Common myeloid progenitor, CD34-positive (primary cell): ENCODE measurements around the gene GRM8.

ENCODE experiments used
- CTCF ChIA-PET: fragments of 350-600 bp; sonication (Branson Sonifier 250); formaldehyde crosslinking; loops from one replicate; lab custom pipeline; 2021; ENCODE audit warnings: antibody characterized with exemption; lab: Charles Lee
- POLR2A ChIA-PET: fragments of 350-600 bp; sonication (Branson Sonifier 250); formaldehyde crosslinking; loops from one replicate; lab custom pipeline; 2021; ENCODE audit warnings: antibody characterized with exemption; lab: Charles Lee
- DNase-seq, 3 donors: peaks; one replicate each; pipeline versions ENCODE4 v3.0.0 to v3.0.0-alpha.2; 2013
- H3K27ac ChIP-seq, 2 experiments: 1 replicate in 1 of 2; 2 replicates in 1 of 2; pipeline ENCODE4 v1.7.0; 2013; ENCODE audit warnings: inconsistent platforms in 2 of 2, low read length in 2 of 2, mild to moderate bottlenecking in 2 of 2, low read depth in 1 of 2, moderate library complexity in 1 of 2; ENCODE audit not compliant: severe bottlenecking in 2 of 2, insufficient read depth in 1 of 2, poor library complexity in 1 of 2
- H3K27me3 ChIP-seq, 5 experiments: replicated peaks in 2 of 5; 1 replicate in 3 of 5; 2 replicates in 2 of 5; pipeline versions ENCODE4 v1.6.1 to v1.7.0; 2013; ENCODE audit warnings: low read length in 4 of 5, mild to moderate bottlenecking in 2 of 5, moderate library complexity in 2 of 5, inconsistent platforms in 1 of 5; ENCODE audit not compliant: insufficient read depth in 5 of 5, control insufficient read depth in 4 of 5
- H3K36me3 ChIP-seq, 4 experiments: 1 replicate in 2 of 4; 2 replicates in 2 of 4; pipeline versions ENCODE4 v1.6.1 to v1.7.0; 2013; ENCODE audit warnings: low read length in 3 of 4, control low read depth in 1 of 4, mild to moderate bottlenecking in 1 of 4; ENCODE audit not compliant: control insufficient read depth in 4 of 4, insufficient read depth in 4 of 4
- H3K4me1 ChIP-seq, 4 experiments: 1 replicate in 3 of 4; 2 replicates in 1 of 4; pipeline versions ENCODE4 v1.6.1 to v1.7.1; 2013; ENCODE audit warnings: low read length in 3 of 4, mild to moderate bottlenecking in 3 of 4, control low read depth in 1 of 4, inconsistent platforms in 1 of 4, moderate library complexity in 1 of 4; ENCODE audit not compliant: control insufficient read depth in 4 of 4, insufficient read depth in 4 of 4; ENCODE audit errors: control extremely low read depth in 1 of 4
- H3K4me3 ChIP-seq, 7 experiments: 1 replicate in 4 of 7; 2 replicates in 3 of 7; pipeline versions ENCODE4 v1.5.1 to v1.7.0; 2013; ENCODE audit warnings: mild to moderate bottlenecking in 7 of 7, low read length in 6 of 7, moderate library complexity in 6 of 7, inconsistent platforms in 2 of 7, low read depth in 2 of 7, control low read depth in 1 of 7; ENCODE audit not compliant: insufficient read depth in 4 of 7, control insufficient read depth in 1 of 7; ENCODE audit errors: extremely low read depth in 1 of 7
- H3K9me3 ChIP-seq, 5 experiments: 1 replicate in 4 of 5; 2 replicates in 1 of 5; pipeline versions ENCODE4 v1.6.1 to v1.7.1; 2013; ENCODE audit warnings: low read length in 4 of 5, mild to moderate bottlenecking in 2 of 5, inconsistent platforms in 1 of 5, low read depth in 1 of 5, moderate library complexity in 1 of 5; ENCODE audit not compliant: control insufficient read depth in 4 of 5, insufficient read depth in 2 of 5; ENCODE audit errors: control extremely low read depth in 1 of 5
- WGBS: methylation state at CpG from one replicate; pipeline ENCODE4 v1.1.5; 2013; ENCODE audit not compliant: insufficient coverage; 5-methylcytosine and 5-hydroxymethylcytosine counted together

The GRM8 gene

GRCh38 chr7:126803060-126803665, 449.6 kb downstream of the GRM8 start:
- CTCF ChIA-PET: interaction anchor here (0.7 to 1.6 kb wide), 4 partner anchors 11 to 712 kb away, joined by 3 to 4 read pairs (median 4); no protein-coding TSS in a partner anchor
- no peaks in the 10 kb centered on the region for H3K4me1 ChIP-seq
- no peak overlapping the region for H3K4me3 ChIP-seq
- DNase-seq: peak; percentile 36 to 70 (median 63)
- no peaks in the 10 kb centered on the region for H3K36me3 ChIP-seq
- no CpG with 5 or more reads among the region's 3 CpGs for WGBS
- no peak overlapping the region for H3K27ac ChIP-seq
- peaks cover 0 to 2% (median 0%) of the 10 kb centered on the region in 5 experiments for H3K27me3 ChIP-seq
- POLR2A ChIA-PET: no interaction called here
- no peaks in the 10 kb centered on the region for H3K9me3 ChIP-seq

- Histone ChIP-seq H3K4me3 (no peak overlapping the region), H3K27ac (no peak overlapping the region), H3K9me3 (no peaks in the 10 kb centered on the region), H3K4me1 (no peaks in the 10 kb centered on the region), H3K27me3 (peaks cover 0 to 2% (median 0%) of the 10 kb centered on the region in 5 experiments), H3K36me3 (no peaks in the 10 kb centered on the region)
- CTCF ChIA-PET: interaction anchor here (1.5 kb wide), 1 partner anchor 16 kb away, joined by 3 read pairs; no protein-coding TSS in a partner anchor
- POLR2A ChIA-PET: no interaction called here
- no CpG with 5 or more reads among the region's 3 CpGs for WGBS
- DNase-seq: no peak
Measured at GRCh38 chr7:126801733-126802132, 451.0 kb downstream of the GRM8 start.

- no CpG with 5 or more reads among the region's 1 CpG for WGBS
- ChIA-PET CTCF (no interaction called here), POLR2A (no interaction called here)
- Histone ChIP-seq H3K9me3 (no peaks in the 10 kb centered on the region), H3K4me3 (no peak overlapping the region), H3K27me3 (peaks cover 0 to 2% (median 0%) of the 10 kb centered on the region in 5 experiments), H3K36me3 (no peaks in the 10 kb centered on the region), H3K27ac (no peak overlapping the region), H3K4me1 (no peaks in the 10 kb centered on the region)
- no peak for DNase-seq
Measured at GRCh38 chr7:126799541-126799940, 453.2 kb downstream of the GRM8 start.

GRCh38 chr7:126792521-126792920, 460.2 kb downstream of the GRM8 start:
- peaks cover 0 to 2% (median 0%) of the 10 kb centered on the region in 5 experiments for H3K27me3 ChIP-seq
- CTCF ChIA-PET: interaction anchor here (1.2 kb wide), 1 partner anchor 11 kb away, joined by 4 read pairs; no protein-coding TSS in a partner anchor
- H3K4me1 ChIP-seq: no peaks in the 10 kb centered on the region
- 87% methylated on average over 3 of the region's 3 CpGs for WGBS
- no peak overlapping the region for H3K27ac ChIP-seq
- POLR2A ChIA-PET: no interaction called here
- no peak for DNase-seq
- no peaks in the 10 kb centered on the region for H3K9me3 ChIP-seq
- H3K36me3 ChIP-seq: no peaks in the 10 kb centered on the region
- H3K4me3 ChIP-seq: no peak overlapping the region

DNA sequence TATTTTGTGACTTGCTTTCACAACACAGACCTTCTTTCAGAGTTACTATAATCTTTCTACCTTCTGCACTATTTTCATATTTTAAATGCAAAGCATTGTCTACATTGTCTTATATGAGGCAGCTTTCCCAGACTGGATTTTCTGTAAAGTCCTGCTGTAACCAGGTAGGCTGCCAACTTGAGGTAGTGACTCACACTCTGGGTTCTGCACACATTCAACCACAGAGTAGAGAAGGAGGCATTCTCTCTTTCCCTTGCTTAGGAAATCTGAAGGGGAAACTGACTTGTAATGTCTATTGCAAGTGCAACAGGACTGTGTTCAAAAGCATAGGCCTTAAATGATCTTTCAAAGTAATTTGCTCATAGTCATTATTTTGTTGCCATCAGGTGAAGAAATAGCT, 461.4 kb downstream of the GRM8 start:
- peaks cover 0 to 2% (median 0%) of the 10 kb centered on the region in 5 experiments for H3K27me3 ChIP-seq
- ChIA-PET POLR2A (no interaction called here), CTCF (no interaction called here)
- no peaks in the 10 kb centered on the region for H3K36me3 ChIP-seq
- no peak overlapping the region for H3K27ac ChIP-seq
- no peaks in the 10 kb centered on the region for H3K9me3 ChIP-seq
- H3K4me3 ChIP-seq: no peak overlapping the region
- no peak for DNase-seq
- H3K4me1 ChIP-seq: no peaks in the 10 kb centered on the region

- 94% methylated on average over 3 of the region's 4 CpGs for WGBS
- Histone ChIP-seq H3K4me3 (no peak overlapping the region), H3K36me3 (no peaks in the 10 kb centered on the region), H3K9me3 (no peaks in the 10 kb centered on the region), H3K4me1 (no peaks in the 10 kb centered on the region), H3K27ac (no peak overlapping the region), H3K27me3 (peaks cover 0 to 2% (median 0%) of the 10 kb centered on the region in 5 experiments)
- POLR2A ChIA-PET: no interaction called here
- CTCF ChIA-PET: no interaction called here
- DNase-seq: no peak
Measured at GRCh38 chr7:126790763-126791162, 462.0 kb downstream of the GRM8 start.

GRCh38 chr7:126783613-126784012, 469.1 kb downstream of the GRM8 start:
- no peaks in the 10 kb centered on the region for H3K4me1 ChIP-seq
- no peak overlapping the region for H3K27ac ChIP-seq
- H3K27me3 ChIP-seq: no peaks in the 10 kb centered on the region
- H3K36me3 ChIP-seq: no peaks in the 10 kb centered on the region
- H3K4me3 ChIP-seq: no peak overlapping the region
- ChIA-PET POLR2A (no interaction called here), CTCF (no interaction called here)
- DNase-seq: no peak
- no peaks in the 10 kb centered on the region for H3K9me3 ChIP-seq
